SK-N-SH (cell line): ENCODE results near the gene CNPY4. TPM values are rescaled to one million over a fixed set of nuclear protein-coding genes. Genes with fewer than 3 reads are reported as not detected.

Source experiments
- CHD2 ChIP-seq: fragments of 150-350 bp; IDR thresholded peaks from 2 replicates; pipeline ENCODE4 v1.6.1; 2018; ENCODE audit warnings: low read length; ENCODE audit not compliant: partially characterized antibody
- ELF1 ChIP-seq: IDR thresholded peaks from 2 replicates; pipeline ENCODE4 v1.4.0; 2012
- EZH2phosphoT487 ChIP-seq: fragments of 200-600 bp; sonication (generic); IDR thresholded peaks from 2 replicates; pipeline ENCODE4 v1.6.1; 2017; ENCODE audit warnings: low read depth, mixed run types, mild to moderate bottlenecking, antibody characterized with exemption, moderate library complexity, borderline replicate concordance
- FOSL2 ChIP-seq: IDR thresholded peaks from 2 replicates; pipeline ENCODE4 v1.4.0; 2012; ENCODE audit warnings: low read depth, mild to moderate bottlenecking, moderate library complexity, borderline replicate concordance
- FOXJ3 ChIP-seq: sonication (generic); formaldehyde crosslinking; IDR thresholded peaks from 2 replicates; pipeline ENCODE4 v1.5.1; 2020; ENCODE audit warnings: mild to moderate bottlenecking, missing genetic modification reagents
- FOXM1 ChIP-seq: IDR thresholded peaks from 2 replicates; pipeline ENCODE4 v1.4.0; 2012; ENCODE audit warnings: low read depth, mild to moderate bottlenecking
- GABPA ChIP-seq: IDR thresholded peaks from 2 replicates; pipeline ENCODE4 v1.4.0; 2012; ENCODE audit warnings: low read depth, mild to moderate bottlenecking
- GATA2 ChIP-seq: sonication (generic); formaldehyde crosslinking; IDR thresholded peaks from 2 replicates; pipeline ENCODE4 v1.5.0; 2020; ENCODE audit warnings: mild to moderate bottlenecking, missing genetic modification reagents
- JUND ChIP-seq: IDR thresholded peaks from 2 replicates; pipeline ENCODE4 v1.4.0; 2012
- MAX ChIP-seq: IDR thresholded peaks from 2 replicates; pipeline ENCODE4 v1.4.0; 2012; ENCODE audit warnings: low read depth
- MEF2A ChIP-seq: IDR thresholded peaks from 2 replicates; pipeline ENCODE4 v1.4.0; 2012; ENCODE audit warnings: low read depth, borderline replicate concordance
- MXI1 ChIP-seq: IDR thresholded peaks from 2 replicates; pipeline ENCODE4 v1.6.1; 2012; ENCODE audit warnings: mild to moderate bottlenecking, low read depth, low read length, improper control_type of control experiment
- RAD21 ChIP-seq: IDR thresholded peaks from 2 replicates; pipeline ENCODE4 v1.6.1; 2012; ENCODE audit warnings: mild to moderate bottlenecking, low read length
- RCOR1 ChIP-seq: fragments of 150-350 bp; IDR thresholded peaks from 2 replicates; pipeline ENCODE4 v1.6.1; 2017; ENCODE audit warnings: antibody characterized with exemption, low read length
- REST ChIP-seq: IDR thresholded peaks from 2 replicates; pipeline ENCODE4 v1.6.1; 2012; ENCODE audit warnings: mild to moderate bottlenecking, low read depth, low read length, moderate library complexity
- SMC3 ChIP-seq: IDR thresholded peaks from 2 replicates; pipeline ENCODE4 v1.6.1; 2012; ENCODE audit warnings: low read depth, low read length, improper control_type of control experiment
- TAF1 ChIP-seq: IDR thresholded peaks from 2 replicates; pipeline ENCODE4 v1.6.1; 2012; ENCODE audit warnings: low read depth, mild to moderate bottlenecking, low read length, moderate library complexity, borderline replicate concordance
- TCF12 ChIP-seq: IDR thresholded peaks from 2 replicates; pipeline ENCODE4 v1.4.0; 2012
- TEAD4 ChIP-seq: IDR thresholded peaks from 2 replicates; pipeline ENCODE4 v1.4.0; 2012; ENCODE audit warnings: mild to moderate bottlenecking, borderline replicate concordance; ENCODE audit not compliant: insufficient read depth
- USF1 ChIP-seq: IDR thresholded peaks from 2 replicates; pipeline ENCODE4 v1.4.0; 2012; ENCODE audit warnings: low read depth, borderline replicate concordance
- polyA plus RNA-seq, 3 experiments: library from polyadenylated mRNA; depleted of rRNA; stranded (reverse); fragments of >200 nt; gene quantifications; 2 replicates each; pipeline ENCODE4 v1.2.3, GENCODE V29; 2012
- TF ChIP-seq, protein P1 (sequence below): fragments of 200-600 bp; sonication (generic); IDR thresholded peaks from 2 replicates; pipeline ENCODE4 v1.6.1; 2017; ENCODE audit warnings: antibody characterized with exemption, mild to moderate bottlenecking, moderate library complexity
- TF ChIP-seq, protein P2 (sequence below): fragments of 150-350 bp; IDR thresholded peaks from 2 replicates; pipeline ENCODE4 v1.6.1; 2017; ENCODE audit warnings: antibody characterized with exemption, low read length, low read depth, borderline replicate concordance

The CNPY4 gene
- polyA plus RNA-seq, 1 of the 3 experiments (the other 2 are of a cell fraction), result 52.0 TPM

GRCh38 chr7:100148559-100149328 lies 29.3 kb downstream of the CNPY4 start, which contains the start of gene LAMTOR4 (continued):
- TF ChIP-seq REST, result no peak
- no peak for TF ChIP-seq JUND
- peak; percentile 15; the same call in 1 of the 2 replicates for TF ChIP-seq SMC3
- peak; percentile 65 for TF ChIP-seq GABPA
- TF ChIP-seq ELF1, result peak; percentile 78
- no peak for TF ChIP-seq MEF2A
- peak; percentile 97 for TF ChIP-seq MAX
- TF ChIP-seq, protein P1, sequence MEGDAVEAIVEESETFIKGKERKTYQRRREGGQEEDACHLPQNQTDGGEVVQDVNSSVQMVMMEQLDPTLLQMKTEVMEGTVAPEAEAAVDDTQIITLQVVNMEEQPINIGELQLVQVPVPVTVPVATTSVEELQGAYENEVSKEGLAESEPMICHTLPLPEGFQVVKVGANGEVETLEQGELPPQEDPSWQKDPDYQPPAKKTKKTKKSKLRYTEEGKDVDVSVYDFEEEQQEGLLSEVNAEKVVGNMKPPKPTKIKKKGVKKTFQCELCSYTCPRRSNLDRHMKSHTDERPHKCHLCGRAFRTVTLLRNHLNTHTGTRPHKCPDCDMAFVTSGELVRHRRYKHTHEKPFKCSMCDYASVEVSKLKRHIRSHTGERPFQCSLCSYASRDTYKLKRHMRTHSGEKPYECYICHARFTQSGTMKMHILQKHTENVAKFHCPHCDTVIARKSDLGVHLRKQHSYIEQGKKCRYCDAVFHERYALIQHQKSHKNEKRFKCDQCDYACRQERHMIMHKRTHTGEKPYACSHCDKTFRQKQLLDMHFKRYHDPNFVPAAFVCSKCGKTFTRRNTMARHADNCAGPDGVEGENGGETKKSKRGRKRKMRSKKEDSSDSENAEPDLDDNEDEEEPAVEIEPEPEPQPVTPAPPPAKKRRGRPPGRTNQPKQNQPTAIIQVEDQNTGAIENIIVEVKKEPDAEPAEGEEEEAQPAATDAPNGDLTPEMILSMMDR, result peak; percentile 13; the same call in 1 of the 2 replicates
- no peak for TF ChIP-seq FOSL2
- peak; percentile 92 for TF ChIP-seq CHD2
- TF ChIP-seq FOXJ3 (CRISPR knock-in tag), result no peak
- no peak for TF ChIP-seq GATA2 (CRISPR knock-in tag)
- TF ChIP-seq RAD21, result no peak
- no peak for TF ChIP-seq TEAD4
- TF ChIP-seq TCF12, result no peak
- peak; percentile 93 for TF ChIP-seq MXI1
- peak; percentile 69; the same call in 1 of the 2 replicates for TF ChIP-seq TAF1
- TF ChIP-seq, protein P2, sequence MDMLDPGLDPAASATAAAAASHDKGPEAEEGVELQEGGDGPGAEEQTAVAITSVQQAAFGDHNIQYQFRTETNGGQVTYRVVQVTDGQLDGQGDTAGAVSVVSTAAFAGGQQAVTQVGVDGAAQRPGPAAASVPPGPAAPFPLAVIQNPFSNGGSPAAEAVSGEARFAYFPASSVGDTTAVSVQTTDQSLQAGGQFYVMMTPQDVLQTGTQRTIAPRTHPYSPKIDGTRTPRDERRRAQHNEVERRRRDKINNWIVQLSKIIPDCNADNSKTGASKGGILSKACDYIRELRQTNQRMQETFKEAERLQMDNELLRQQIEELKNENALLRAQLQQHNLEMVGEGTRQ, result peak; percentile 84
- no peak for TF ChIP-seq FOXM1
- TF ChIP-seq RCOR1, result 0 out of 2 replicates have a peak, but pooled peaks have one; percentile 21
- no peak for TF ChIP-seq EZH2phosphoT487
- TF ChIP-seq USF1, result peak; percentile 96
